ENCODE data around the gene GMCL2.

GMCL2 gene

GRCh38 chr5:178180141-178180863 lies 6.9 kb downstream of the GMCL2 start:
- no peak for DNase-seq (ENCODE audit: low read depth)
- H3K4me3 ChIP-seq (ENCODE audit: low read depth, low read length) = no peak overlapping the region
- TF ChIP-seq CTCF (IDR thresholded peaks at IDR 0.05; ENCODE audit: low read depth, low read length, missing control alignments) = no peak

DNA sequence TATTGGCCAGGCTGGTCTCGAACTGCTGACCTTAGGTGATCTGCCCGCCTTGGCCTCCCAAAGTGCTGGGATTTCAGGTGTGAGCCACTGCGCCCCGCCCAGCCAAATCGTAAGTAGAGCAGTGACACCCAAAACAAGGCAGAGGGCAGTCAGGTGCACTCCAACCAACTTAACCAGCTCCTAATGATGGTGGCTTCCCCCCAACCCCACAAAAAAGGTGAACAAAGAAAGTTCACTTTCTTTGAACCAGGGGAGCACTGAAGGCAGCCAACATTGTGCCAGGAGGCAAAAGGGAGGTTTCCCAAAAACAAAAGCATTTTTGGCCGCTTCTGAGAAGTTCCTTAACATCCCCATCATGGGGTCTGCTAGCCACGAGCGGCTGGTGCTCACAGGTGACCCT lies 9.6 kb downstream of the GMCL2 start:
- DNase-seq (ENCODE audit: low read depth) = no peak
- TF ChIP-seq CTCF (IDR thresholded peaks at IDR 0.05; ENCODE audit: low read depth, low read length, missing control alignments) = no peak

GRCh38 chr5:178176791-178177190 lies 10.4 kb downstream of the GMCL2 start:
- H3K4me3 ChIP-seq (ENCODE audit: low read depth, low read length) = no peak overlapping the region
- no peak for DNase-seq (ENCODE audit: low read depth)
- TF ChIP-seq CTCF (IDR thresholded peaks at IDR 0.05; ENCODE audit: low read depth, low read length, missing control alignments) = no peak

More for the DNA sequence above, 9.6 kb downstream of the GMCL2 start:
- no peak overlapping the region for H3K4me3 ChIP-seq (ENCODE audit: low read depth, low read length)

DNA sequence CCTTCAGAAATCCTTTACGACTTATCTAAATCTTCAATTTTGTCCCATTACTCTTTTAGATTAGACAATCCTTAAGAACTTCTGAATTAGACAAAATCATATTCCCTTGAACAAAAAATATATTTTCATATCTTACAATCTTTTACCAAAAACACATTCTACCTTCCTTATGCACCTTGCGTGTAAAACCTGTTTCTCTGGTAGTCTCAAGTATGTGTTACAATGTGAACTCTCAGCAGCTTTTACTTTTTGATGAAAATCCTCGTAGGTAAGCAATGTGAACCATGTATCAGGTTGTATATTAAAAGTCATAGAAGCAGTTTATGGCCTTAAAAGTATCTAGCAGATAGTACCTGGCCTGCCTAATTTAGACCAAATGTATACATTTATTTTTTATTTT lies 12.7 kb downstream of the GMCL2 start:
- no peak for DNase-seq (ENCODE audit: low read depth)
- no peak overlapping the region for H3K4me3 ChIP-seq (ENCODE audit: low read depth, low read length)
- no peak for TF ChIP-seq CTCF (IDR thresholded peaks at IDR 0.05; ENCODE audit: low read depth, low read length, missing control alignments)

DNA sequence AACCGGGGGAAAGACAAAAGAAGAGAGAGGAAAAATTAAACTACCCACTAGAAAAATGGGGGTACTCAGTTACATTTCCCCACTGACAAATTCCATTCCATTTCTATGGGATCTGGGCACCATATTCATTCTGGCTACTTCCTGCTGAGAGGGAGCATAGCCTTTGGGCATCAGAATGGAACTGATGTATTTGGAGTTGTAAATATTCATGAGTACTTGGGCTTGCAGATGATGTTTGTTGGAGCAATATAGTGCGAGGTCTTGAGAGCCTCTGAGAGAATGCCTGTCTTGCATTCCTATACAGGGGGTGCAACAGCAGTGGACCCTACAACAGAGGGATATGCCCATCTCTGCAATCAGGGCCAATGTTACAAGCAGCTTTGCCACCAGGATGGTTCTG lies 16.7 kb downstream of the GMCL2 start:
- no peak overlapping the region for H3K4me3 ChIP-seq (ENCODE audit: low read depth, low read length)
- no peak for DNase-seq (ENCODE audit: low read depth)
- no peak for TF ChIP-seq CTCF (IDR thresholded peaks at IDR 0.05; ENCODE audit: low read depth, low read length, missing control alignments)

DNA sequence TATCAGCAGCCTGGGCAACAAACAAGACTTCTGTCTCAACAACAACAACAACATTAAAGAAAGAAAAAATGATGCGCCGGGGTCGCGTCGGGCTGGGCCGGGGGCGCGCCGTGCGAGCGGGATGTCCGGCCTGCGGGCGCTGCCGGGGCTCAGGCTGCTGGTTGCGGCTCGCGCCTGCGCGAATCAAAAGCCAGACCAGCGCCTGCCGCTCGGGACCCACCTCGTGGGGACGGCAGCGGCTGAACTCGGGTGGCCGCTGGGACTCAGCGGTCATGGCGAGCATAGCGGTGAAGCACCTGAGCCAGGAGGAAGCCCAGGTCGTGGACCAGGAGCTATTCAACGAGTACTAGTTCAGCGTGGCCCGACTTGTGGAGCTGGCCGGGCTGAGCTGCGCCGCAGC lies 21.6 kb downstream of the GMCL2 start:
- no peak for TF ChIP-seq CTCF (IDR thresholded peaks at IDR 0.05; ENCODE audit: low read depth, low read length, missing control alignments)
- no peak overlapping the region for H3K4me3 ChIP-seq (ENCODE audit: low read depth, low read length)
- no peak for DNase-seq (ENCODE audit: low read depth)
